ENCODE data around the gene MTMR12. TPM values are rescaled to one million over a fixed set of nuclear protein-coding genes. Genes with fewer than 3 reads are reported as not detected.

MTMR12 gene
- total RNA-seq, 1 experiment from 2014 or later: 16.0 TPM

DNA sequence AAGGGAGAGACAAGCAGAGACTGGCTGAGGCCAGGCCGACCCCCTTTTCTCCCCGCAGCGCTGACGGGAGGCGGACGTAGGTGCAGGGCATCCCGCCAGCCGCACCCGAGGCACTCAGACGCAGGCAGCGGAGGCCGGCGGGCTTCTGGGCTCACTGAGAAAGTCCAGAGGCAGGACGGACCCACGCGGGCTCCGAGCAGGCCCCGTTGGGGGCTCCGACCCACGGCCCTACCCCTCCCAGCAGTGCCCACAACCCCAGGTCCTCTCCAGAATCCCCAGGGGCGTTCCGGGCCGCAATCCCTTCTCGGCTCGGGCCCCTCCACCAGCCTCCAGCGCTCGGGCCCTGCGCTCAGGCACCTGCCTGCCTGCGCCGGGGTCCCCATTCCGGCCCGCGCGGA is 543 bp downstream of the MTMR12 start:
- Histone ChIP-seq H4K20me1 (ENCODE audit: low read length) (peaks cover 7% of the 10 kb centered on the region), H3K9ac (ENCODE audit: low read length) (peak overlapping the region; percentile 86), H3F3A (ENCODE audit: low read length, unreplicated experiment) (no peaks in the 10 kb centered on the region), H3K9me2 (replicated peaks; ENCODE audit: low read length) (no peaks in the 10 kb centered on the region), H3K79me2 (ENCODE audit: low read length) (peaks cover 52% of the 10 kb centered on the region), H3K4me3 (ENCODE audit: low read length) (peak overlapping the region; percentile 76), H3K9me3 (ENCODE audit: low read length) (no peaks in the 10 kb centered on the region), H3K27me3 (ENCODE audit: low read length) (no peaks in the 10 kb centered on the region), H3K36me3 (ENCODE audit: low read depth, low read length) (0 out of 2 replicates have a peak, but pooled peaks cover 4% of the 10 kb centered on the region), H3K4me1 (ENCODE audit: insufficient read depth, low read length) (peaks cover 9% of the 10 kb centered on the region; the same call in 1 of the 2 replicates), H2AFZ (ENCODE audit: low read length) (peak overlapping the region; percentile 62), H3K27ac (ENCODE audit: low read length) (no peak overlapping the region), H3K4me2 (ENCODE audit: low read length) (peak overlapping the region; percentile 95)
- no TSS peak for BruUV-seq (replicated peaks)
- ATAC-seq (peak; percentile 28), DNase-seq (peak; percentile 56)
- TF ChIP-seq EZH2phosphoT487 (IDR thresholded peaks at IDR 0.05; ENCODE audit: borderline replicate concordance, low read length) (no peak), EZH2 (IDR thresholded peaks at IDR 0.05; ENCODE audit: low read length, unreplicated experiment) (no peak)
- TF ChIP-seq, protein P1, sequence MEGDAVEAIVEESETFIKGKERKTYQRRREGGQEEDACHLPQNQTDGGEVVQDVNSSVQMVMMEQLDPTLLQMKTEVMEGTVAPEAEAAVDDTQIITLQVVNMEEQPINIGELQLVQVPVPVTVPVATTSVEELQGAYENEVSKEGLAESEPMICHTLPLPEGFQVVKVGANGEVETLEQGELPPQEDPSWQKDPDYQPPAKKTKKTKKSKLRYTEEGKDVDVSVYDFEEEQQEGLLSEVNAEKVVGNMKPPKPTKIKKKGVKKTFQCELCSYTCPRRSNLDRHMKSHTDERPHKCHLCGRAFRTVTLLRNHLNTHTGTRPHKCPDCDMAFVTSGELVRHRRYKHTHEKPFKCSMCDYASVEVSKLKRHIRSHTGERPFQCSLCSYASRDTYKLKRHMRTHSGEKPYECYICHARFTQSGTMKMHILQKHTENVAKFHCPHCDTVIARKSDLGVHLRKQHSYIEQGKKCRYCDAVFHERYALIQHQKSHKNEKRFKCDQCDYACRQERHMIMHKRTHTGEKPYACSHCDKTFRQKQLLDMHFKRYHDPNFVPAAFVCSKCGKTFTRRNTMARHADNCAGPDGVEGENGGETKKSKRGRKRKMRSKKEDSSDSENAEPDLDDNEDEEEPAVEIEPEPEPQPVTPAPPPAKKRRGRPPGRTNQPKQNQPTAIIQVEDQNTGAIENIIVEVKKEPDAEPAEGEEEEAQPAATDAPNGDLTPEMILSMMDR (conservative IDR thresholded peaks at IDR 0.05; ENCODE audit: low read depth, low read length): no peak
- ChIA-PET POLR2A (ENCODE audit: unreplicated experiment) (no interaction called here), CTCF (no interaction called here)
- intact Hi-C loops (cut with micrococcal nuclease): loop anchor here (2.0 kb wide), 1 partner anchor 137 kb away; the partner anchor contains the start of gene GOLPH3

DNA sequence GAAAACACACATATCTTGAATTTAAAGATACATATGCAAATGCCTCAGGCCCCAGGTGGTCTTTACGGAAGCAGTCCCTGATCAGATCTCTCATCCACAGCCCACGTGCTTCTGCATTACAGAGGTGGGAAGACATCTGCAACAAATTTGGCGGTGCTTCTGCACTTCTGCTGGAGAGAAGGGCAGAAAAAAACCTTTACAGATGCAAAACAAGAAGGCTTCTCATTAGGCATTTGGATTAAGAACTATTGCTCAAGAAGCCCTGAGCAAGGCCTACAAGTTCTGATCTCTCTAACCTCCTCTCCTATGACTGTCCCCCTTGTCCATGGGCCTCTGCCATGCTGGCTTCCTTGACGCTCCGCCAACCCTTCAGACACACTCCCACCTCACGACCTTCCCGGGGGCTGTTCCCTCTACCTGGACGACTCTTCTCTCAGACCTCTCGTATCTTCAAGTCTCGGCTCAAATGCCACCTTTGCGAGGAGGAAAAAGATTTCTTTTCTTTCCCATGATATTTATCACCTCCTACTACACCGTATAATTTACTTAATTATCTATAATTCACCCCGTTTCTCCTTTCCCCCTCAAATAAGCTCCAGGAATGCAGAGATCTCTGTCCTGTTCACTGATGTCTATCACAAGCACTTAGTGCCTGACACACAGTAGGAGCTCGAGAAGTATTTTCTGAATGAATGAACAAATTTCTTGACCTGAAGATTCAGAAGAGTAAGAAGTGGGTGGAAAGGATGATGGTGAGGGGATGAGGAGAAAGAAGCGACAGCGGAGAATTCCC is 1.1 kb downstream of the MTMR12 start:
- H3K27me3 ChIP-seq (ENCODE audit: low read length): no peaks in the 10 kb centered on the region
- peaks cover 9% of the 10 kb centered on the region; the same call in 1 of the 2 replicates for H3K4me1 ChIP-seq (ENCODE audit: insufficient read depth, low read length)
- no peaks in the 10 kb centered on the region for H3F3A ChIP-seq (ENCODE audit: low read length, unreplicated experiment)
- DNase-seq (no peak), ATAC-seq (no peak)
- H3K4me2 ChIP-seq (ENCODE audit: low read length): peak overlapping the region; percentile 95
- H3K4me3 ChIP-seq (ENCODE audit: low read length): peak overlapping the region; percentile 76
- no peak overlapping the region for H3K27ac ChIP-seq (ENCODE audit: low read length)
- intact Hi-C loops (cut with micrococcal nuclease): loop anchor here (2.0 kb wide), 1 partner anchor 137 kb away; the partner anchor contains the start of gene GOLPH3
- peak overlapping the region; percentile 62 for H2AFZ ChIP-seq (ENCODE audit: low read length)
- H3K9ac ChIP-seq (ENCODE audit: low read length): peak overlapping the region; percentile 86
- no peaks in the 10 kb centered on the region for H3K9me3 ChIP-seq (ENCODE audit: low read length)
- 0 out of 2 replicates have a peak, but pooled peaks cover 4% of the 10 kb centered on the region for H3K36me3 ChIP-seq (ENCODE audit: low read depth, low read length)
- CTCF ChIA-PET: no interaction called here
- TF ChIP-seq, protein P1 (conservative IDR thresholded peaks at IDR 0.05; ENCODE audit: low read depth, low read length): no peak
- TF ChIP-seq EZH2phosphoT487 (IDR thresholded peaks at IDR 0.05; ENCODE audit: borderline replicate concordance, low read length) (no peak), EZH2 (IDR thresholded peaks at IDR 0.05; ENCODE audit: low read length, unreplicated experiment) (no peak)
- peaks cover 7% of the 10 kb centered on the region for H4K20me1 ChIP-seq (ENCODE audit: low read length)
- H3K9me2 ChIP-seq (replicated peaks; ENCODE audit: low read length): no peaks in the 10 kb centered on the region
- H3K79me2 ChIP-seq (ENCODE audit: low read length): peaks cover 58% of the 10 kb centered on the region
- BruUV-seq (replicated peaks): TSS peak; percentile 54
- POLR2A ChIA-PET (ENCODE audit: unreplicated experiment): no interaction called here

DNA sequence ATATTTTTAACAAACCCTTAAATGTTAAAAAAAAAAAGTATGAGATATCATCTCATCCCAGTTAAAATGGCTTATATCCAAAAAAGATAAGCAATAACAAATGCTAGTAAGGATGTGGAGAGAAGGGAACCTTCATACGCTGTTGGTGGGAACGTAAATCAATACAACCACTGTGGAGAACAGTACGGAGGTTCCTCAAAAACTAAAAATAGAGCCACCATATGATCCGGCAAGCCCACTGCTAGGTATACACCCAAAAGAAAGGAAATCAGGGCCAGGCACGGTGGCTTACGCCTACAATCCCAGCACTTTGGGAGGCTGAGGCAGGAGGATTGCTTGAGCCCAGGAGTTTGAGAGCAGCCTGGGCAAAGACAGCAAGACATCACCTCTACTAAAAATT is 3.0 kb downstream of the MTMR12 start:
- CTCF ChIA-PET: no interaction called here
- H4K20me1 ChIP-seq (ENCODE audit: low read length): peaks cover 9% of the 10 kb centered on the region
- no TSS peak for BruUV-seq (replicated peaks)

More for the DNA sequence above, 3.0 kb downstream of the MTMR12 start:
- intact Hi-C loops (cut with micrococcal nuclease): no loop called here
- Histone ChIP-seq H3K9me3 (ENCODE audit: low read length) (no peaks in the 10 kb centered on the region), H3K9me2 (replicated peaks; ENCODE audit: low read length) (no peaks in the 10 kb centered on the region), H3K4me2 (ENCODE audit: low read length) (no peak overlapping the region), H3K79me2 (ENCODE audit: low read length) (peaks cover 77% of the 10 kb centered on the region), H3K4me3 (ENCODE audit: low read length) (no peak overlapping the region), H3K9ac (ENCODE audit: low read length) (no peak overlapping the region), H3K36me3 (ENCODE audit: low read depth, low read length) (0 out of 2 replicates have a peak, but pooled peaks cover 4% of the 10 kb centered on the region), H2AFZ (ENCODE audit: low read length) (no peak overlapping the region), H3K27me3 (ENCODE audit: low read length) (no peaks in the 10 kb centered on the region), H3K27ac (ENCODE audit: low read length) (no peak overlapping the region), H3F3A (ENCODE audit: low read length, unreplicated experiment) (no peaks in the 10 kb centered on the region), H3K4me1 (ENCODE audit: insufficient read depth, low read length) (peaks cover 9% of the 10 kb centered on the region; the same call in 1 of the 2 replicates)
- POLR2A ChIA-PET (ENCODE audit: unreplicated experiment): no interaction called here
- TF ChIP-seq, protein P1 (conservative IDR thresholded peaks at IDR 0.05; ENCODE audit: low read depth, low read length): no peak
- TF ChIP-seq EZH2phosphoT487 (IDR thresholded peaks at IDR 0.05; ENCODE audit: borderline replicate concordance, low read length) (no peak), EZH2 (IDR thresholded peaks at IDR 0.05; ENCODE audit: low read length, unreplicated experiment) (no peak)
- DNase-seq (no peak), ATAC-seq (no peak)

Data from PC-3 (cell line).